ENCODE measurements around the gene MICAL2.
"Not testable (repeated sequence)": the region's sequence is repeated elsewhere in the genome, so short reads cannot be mapped to it uniquely, and the experiment has no call there.

MICAL2 gene

GRCh38 chr11:12139144-12139881 lies 28.9 kb downstream of the MICAL2 start:
- no peak for DNase-seq

DNA sequence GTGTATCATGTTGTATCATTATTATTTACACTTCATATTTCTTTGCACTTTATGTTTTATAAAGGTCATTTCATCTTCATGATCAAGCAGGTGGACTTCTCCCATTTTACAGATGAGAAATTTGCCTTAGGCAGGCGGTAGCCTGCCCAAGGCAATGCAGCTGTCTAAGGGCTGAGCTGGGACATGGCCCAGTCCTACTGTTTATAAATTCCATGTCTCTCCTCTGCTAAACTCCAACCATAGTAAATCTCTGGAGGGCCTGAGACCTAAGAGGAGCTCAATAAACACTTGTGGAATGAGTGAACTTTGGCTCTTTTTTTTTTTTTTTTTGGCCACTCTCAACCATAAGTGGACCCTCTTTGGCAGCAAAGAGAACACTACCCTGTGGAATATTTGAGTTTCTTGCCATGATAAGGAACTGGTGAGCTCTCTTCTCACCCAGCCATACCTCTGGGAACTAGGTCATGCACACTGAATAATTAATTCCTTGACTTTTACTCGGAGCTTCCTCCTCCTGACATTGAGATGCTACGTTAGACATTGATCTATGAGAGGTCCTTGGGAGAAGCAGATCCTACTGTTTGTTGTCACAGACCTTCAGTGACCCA lies 29.9 kb downstream of the MICAL2 start:
- no peak for DNase-seq

- no peak for DNase-seq
Measured at GRCh38 chr11:12141283-12141682, 30.9 kb downstream of the MICAL2 start.

- DNase-seq = no peak
Measured at GRCh38 chr11:12142176-12142575, 31.8 kb downstream of the MICAL2 start.

- no peak for DNase-seq
Measured at GRCh38 chr11:12142909-12143308, 32.5 kb downstream of the MICAL2 start.

- no peak for DNase-seq
Measured at GRCh38 chr11:12143461-12144258, 33.3 kb downstream of the MICAL2 start.

DNA sequence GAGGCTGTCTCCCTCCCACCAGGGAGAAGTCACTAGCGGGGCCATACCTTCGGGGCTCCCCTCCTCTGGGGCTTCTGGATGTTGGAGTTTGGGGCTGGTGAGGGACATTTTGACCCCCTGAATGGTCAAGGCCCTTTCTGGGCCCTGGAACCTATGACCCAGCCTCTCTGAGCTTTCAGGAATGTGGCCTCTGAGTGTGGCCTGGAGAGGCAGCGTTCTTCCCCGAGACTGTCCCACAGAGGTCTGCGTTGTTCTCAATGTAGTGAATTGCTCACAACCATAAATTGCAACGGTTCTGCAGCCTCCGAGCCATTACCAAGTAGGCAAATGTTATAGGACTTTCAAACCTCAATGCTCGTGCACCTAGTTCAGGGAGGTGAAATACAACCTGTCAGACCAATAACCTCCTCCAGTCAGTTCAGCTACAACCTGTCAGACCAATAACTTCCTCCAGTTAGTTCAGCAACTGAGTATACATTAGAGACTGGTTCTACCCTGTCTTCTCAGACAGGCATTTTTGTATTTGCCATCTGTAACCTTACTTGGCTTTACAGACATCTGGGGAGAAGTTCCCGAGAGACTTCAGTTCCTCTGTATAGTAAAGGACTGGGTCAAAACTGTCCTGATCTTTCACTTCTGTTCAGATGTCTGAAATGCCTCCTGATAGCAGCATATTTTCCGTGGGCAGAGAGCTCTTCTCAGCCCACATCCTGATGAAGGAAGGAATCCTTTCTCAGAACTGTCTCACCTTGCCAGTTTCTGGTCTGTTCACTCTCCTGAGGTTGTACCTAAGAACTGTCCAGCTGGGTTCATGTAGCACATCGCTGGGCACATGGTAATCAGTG lies 34.2 kb downstream of the MICAL2 start:
- DNase-seq = no peak

DNA sequence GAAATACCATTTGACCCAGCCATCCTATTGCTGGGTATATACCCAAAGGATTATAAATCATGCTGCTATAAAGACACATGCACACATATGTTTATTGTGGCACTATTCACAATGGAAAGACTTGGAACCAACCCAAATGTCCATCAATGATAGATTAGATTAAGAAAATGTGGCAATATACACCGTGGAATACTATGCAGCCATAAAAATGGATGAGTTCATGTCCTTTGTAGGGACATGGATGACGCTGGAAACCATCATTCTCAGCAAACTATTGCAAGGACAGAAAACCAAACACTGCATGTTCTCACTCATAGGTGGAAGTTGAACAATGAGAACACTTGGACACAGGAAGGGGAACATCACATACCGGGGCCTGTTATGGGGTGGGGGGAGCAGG lies 36.3 kb downstream of the MICAL2 start:
- DNase-seq = not testable (repeated sequence)

DNA sequence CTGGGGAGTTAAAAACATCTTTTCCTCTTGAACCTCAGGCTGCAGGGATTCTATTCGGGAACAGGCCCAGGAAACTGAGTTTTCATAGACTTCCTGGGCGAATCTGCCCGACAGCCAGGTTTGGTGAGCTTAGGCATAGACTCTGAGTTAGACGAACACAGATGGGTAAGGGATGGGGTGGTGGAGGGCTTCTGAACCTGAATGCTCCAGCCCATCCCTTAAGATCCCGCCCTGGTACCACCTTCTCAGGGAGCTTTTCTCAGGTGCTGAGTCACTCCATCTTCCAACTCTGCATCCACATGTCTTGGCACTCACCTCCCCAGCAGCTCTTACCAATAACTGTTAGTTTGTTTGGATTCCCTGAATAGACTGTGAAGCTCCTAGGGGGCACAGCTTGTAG lies 37.4 kb downstream of the MICAL2 start:
- DNase-seq = no peak

- DNase-seq = no peak
Measured at GRCh38 chr11:12148466-12148865, 38.1 kb downstream of the MICAL2 start.

GRCh38 chr11:12148882-12149281 lies 38.5 kb downstream of the MICAL2 start:
- no peak for DNase-seq

DNA sequence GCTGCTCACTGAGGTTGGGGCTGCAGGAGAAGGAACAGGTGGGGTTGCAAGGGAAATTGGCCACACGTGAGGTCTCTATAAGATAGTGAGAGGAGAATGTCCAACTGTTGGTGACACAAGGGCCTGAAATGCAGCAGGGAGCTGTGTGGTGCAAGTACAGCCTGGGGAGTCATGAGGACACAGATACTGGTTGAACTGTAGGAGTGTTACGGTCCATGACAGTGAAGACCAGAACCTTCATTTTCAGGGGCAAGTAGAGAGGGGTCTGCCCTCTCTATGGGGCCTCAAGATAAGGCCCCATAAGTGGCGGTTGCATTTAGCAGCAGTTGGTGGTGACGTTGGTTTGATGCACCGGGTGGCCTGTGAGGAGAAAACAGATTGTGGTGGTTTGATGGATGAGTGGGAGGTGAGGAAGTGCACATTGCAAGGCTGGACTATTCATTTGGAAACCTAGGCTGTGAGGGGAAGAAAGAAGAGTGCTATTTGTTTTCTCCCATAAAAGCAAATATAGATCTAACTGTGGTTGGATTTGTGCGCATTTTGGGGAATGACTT lies 39.4 kb downstream of the MICAL2 start:
- no peak for DNase-seq

GRCh38 chr11:12150831-12151382 lies 40.5 kb downstream of the MICAL2 start:
- peak; percentile 34 for DNase-seq

GRCh38 chr11:12152321-12152720 lies 41.9 kb downstream of the MICAL2 start:
- no peak for DNase-seq

DNA sequence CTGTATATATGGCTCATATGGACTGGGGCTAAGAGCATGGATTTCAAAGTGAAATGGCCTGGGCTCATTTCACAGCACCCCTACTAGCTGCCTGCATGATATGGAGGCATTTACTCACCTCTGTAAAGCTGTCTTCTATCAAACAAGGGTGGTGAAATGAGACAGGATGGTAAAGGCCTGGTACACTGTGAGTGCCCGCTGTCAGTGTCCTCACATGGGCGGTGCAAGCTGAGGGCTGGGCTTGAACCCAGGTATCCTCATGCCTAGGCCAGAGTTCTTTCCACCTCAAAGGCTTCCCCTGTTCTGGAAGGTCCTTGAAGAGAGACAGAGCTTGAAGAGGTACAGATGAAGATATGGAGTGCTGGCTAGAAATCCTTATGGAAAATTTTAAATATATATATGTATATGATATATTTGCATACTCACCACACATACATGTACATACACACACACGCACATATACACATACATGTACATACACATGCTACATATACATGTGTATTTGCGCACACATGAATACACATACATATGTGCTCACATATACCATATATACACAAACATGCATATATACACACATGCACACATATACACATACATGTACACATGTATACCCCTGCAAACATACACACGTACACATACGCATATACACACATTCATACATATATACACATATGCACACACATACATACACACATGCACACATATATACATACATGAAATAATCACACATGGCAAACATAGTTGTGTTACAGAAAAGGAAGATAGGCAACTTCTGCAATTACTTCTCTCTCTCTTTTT lies 44.7 kb downstream of the MICAL2 start:
- no peak for DNase-seq

DNA sequence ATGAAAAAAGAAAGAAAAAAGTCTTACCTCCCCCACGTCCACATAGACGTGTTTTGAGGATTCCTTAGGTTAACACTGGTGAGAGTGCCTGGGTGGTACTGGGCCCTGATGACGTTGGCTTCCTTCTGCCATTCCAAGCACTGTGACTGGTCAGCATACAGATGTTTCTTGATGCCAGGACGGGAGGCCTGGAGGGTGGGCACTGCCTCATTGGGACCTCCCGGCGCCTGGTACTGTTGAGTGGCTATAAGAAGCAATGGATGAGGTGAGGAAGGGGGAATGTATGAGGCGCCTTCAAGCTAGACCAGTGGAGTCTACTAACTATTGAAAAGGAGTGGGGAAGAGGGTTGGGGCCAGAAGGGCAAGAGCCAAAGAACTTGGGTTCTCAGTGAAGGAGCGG lies 45.3 kb downstream of the MICAL2 start:
- no peak for DNase-seq

- DNase-seq = no peak
Measured at GRCh38 chr11:12156301-12157140, 46.1 kb downstream of the MICAL2 start.

DNA sequence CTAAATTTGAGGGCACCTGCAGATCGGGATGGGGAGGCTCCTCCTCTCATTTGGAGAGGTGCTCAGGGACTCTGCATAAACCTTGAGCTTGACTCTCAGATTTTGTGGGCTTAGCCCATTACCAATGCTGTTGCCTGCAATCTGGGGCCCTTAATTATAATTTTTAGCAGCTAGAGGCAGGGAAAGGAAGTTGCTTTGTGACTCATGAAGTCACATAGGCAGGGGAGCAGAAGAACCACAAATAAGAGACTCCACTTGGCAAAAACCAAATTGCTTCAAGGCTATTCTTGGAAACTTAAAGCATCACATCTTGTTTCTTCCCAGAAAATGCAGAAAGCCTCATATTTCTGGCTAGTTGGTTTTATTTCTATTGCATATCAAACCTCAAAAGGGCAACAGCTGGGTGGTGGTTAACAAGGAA lies 46.9 kb downstream of the MICAL2 start:
- DNase-seq = no peak

- no peak for DNase-seq
Measured at GRCh38 chr11:12158909-12159308, 48.5 kb downstream of the MICAL2 start.

DNA sequence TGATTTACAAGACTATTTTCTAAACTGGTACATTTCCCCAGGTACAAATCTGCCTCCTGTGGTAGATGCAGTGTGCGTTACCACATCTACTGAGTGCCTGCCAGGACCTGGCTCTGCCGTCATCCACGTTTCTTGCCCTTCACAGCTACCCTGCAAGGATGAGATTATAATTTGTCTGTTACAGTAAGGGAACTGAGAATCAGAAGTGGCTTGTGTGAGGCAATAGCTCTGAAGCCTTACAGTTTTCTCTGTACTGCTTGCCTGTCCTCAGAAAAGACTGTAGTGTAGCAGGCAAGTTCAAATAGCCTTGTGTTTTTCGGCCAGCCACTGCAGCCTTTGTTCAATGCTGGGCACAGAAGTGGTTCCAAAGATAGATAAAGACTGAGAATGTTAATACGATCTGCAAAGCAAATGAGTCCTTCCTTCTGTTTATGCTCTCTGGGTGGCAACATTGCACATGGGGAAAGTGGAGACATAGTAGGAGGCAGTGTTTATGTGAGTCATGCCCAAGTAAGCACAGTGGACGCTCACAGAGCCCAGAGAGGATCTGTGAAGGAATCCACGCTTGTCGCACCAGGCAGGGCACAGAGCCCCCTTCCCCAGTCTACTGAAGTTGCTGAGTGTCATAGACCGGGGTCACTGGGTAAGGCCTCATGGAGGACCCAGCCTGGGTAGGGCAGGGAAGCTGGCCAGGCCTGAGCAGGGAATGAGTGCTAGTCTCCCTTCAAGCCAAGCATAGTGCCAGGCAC lies 49.1 kb downstream of the MICAL2 start:
- no peak for DNase-seq

All from stimulated activated CD4-positive, alpha-beta T cell treated with anti-CD3 and anti-CD28 coated beads, Interleukin-4, amount 100 ng/mL, for 1 hour (primary cell).